Adipose tissue (tissue), 3 donors: ENCODE measurements around the gene IL11. TPM values are rescaled to one million over a fixed set of nuclear protein-coding genes. Genes with fewer than 3 reads are reported as not detected.
"Not testable (repeated sequence)": the region's sequence is repeated elsewhere in the genome, so short reads cannot be mapped to it uniquely, and the experiment has no call there.

Source experiments
- H3K27ac ChIP-seq: one replicate; pipeline ENCODE4 v1.5.1; 2013; ENCODE audit warnings: low read depth, low read length
- WGBS, 3 donors: extraction: QIAGEN DNeasy Blood & Tissue Kit; methylation state at CpG; one replicate each; pipeline ENCODE4 v1.1.7; 2013; 5-methylcytosine and 5-hydroxymethylcytosine counted together
- polyA plus RNA-seq, 3 donors: library from polyadenylated mRNA; stranded (reverse); fragments of 200-250 nt; gene quantifications; one replicate each; pipeline ENCODE4 v1.2.3, GENCODE V29; 2013
- donor health status: healthy with polysubstance abuse.
- donor health status: Bipolar disorder and iron deficiency.
- donor health status: healthy.

The IL11 gene
- 1 to 10 TPM in 1 of 3 donors, under 1 TPM in 1, not detected in 1; 0.28 to 1.7 TPM for polyA plus RNA-seq

- H3K27ac ChIP-seq: no peak within 1 kb of the TSS
- 4 to 9% (median 8%) methylated on average over 32 of the region's 32 CpGs for WGBS, 3 donors
Observed at GRCh38 chr19:55370305-55370988, at the start of gene IL11. TSS of gene IL11 (minus strand) at chr19:55370463. CDS start at chr19:55370310, 153 bp downstream.

DNA sequence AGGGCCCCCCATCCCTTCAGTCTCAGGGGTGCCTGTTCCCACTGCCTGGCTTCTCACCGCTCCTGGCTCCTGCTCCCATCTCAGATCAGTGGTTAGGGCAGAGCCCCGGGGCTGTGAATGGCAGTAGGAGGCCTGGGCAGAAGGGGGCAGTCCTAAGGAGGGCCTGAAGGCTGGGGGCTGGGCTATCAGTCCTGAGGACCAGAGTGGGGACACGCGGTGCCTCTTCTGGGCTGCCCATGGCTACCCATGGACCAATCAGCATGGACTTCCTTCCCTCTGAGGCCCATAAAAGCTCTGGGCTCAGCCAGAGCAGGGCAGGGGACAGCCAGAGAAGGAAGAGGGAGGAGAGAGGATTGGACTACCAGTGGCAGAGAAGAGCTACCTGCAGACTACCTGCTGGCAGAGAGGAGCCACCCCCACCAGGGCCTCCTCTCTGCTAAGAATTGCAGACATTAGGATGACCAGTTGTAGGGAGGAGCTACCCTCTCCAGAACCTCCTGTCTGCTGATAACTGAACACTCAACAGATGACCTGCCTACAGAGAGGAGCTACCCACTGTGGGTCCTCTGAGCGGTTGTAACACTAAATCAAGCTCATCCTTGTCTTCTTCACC is 49.5 kb upstream of the IL11 start:
- WGBS, 3 donors: 65 to 79% (median 71%) methylated on average over 5 of the region's 5 CpGs
- H3K27ac ChIP-seq: no peak overlapping the region

DNA sequence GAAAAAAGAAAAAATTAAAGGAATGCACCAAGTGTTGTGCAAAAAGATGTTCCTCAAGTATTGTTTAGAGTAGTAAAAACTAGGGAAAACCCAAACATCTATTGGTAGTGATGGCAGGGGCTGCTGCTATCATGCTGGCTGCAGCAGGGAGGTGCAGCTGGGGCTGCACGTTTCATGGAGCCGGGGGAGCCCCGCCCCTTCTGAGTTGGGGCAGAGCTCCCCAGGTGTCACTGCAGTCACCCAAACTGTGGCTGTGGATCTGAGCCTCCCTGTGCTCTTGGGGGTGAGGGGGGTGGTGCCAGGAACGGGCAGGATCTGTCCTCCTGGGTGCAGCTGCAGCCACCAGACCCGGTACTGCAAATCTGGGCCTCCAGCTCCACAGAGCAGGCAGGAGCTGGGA is 48.8 kb upstream of the IL11 start:
- 49 to 68% (median 66%) methylated on average over 5 of the region's 5 CpGs for WGBS, 3 donors
- no peak overlapping the region for H3K27ac ChIP-seq

DNA sequence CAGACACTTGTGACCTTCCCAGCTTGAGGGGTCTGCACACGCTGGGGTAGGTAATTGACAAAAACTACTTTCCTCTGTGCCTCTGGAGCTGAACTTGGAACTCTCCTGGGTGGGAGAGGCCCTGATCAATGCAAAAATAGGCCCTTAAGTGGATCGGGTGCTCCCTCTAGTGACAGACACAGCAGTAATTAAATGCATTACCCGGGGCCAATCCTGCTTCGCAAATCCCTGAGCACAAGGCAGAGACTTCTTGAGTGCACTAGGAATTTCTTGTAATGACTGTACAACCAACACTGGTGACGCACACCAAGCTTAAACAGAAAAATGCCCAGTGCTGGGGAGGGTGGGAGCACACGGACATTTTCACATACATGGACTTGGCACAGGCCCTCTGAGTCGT is 47.9 kb upstream of the IL11 start:
- no peak overlapping the region for H3K27ac ChIP-seq
- WGBS, 3 donors: 7 to 21% (median 16%) methylated on average over 7 of the region's 7 CpGs

DNA sequence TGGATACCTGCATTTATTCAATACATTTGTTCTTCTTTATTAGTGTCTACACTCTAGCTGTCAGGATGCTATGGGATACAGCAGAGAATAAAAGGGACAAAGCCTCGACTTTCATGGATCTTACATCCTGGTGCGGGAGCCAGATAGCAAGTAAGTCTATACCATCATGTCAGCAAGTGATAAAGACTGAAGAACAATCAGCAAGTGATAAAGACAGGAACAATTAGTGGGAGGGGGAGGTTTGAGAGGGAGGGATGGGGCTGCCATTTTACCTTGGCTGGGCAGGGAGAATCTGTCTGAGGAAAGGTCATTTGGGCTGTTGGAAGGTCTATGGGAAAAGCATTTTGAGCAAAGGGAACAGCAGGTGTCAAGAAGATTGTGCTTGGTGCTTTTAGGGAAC is 39.9 kb upstream of the IL11 start:
- 94 to 98% (median 95%) methylated on average over 2 of the region's 2 CpGs for WGBS, 3 donors
- no peak overlapping the region for H3K27ac ChIP-seq

- 89 to 98% (median 98%) methylated on average over 8 of the region's 8 CpGs for WGBS, 3 donors
- not testable (repeated sequence) for H3K27ac ChIP-seq
Observed at GRCh38 chr19:55409179-55409578, 38.9 kb upstream of the IL11 start.

DNA sequence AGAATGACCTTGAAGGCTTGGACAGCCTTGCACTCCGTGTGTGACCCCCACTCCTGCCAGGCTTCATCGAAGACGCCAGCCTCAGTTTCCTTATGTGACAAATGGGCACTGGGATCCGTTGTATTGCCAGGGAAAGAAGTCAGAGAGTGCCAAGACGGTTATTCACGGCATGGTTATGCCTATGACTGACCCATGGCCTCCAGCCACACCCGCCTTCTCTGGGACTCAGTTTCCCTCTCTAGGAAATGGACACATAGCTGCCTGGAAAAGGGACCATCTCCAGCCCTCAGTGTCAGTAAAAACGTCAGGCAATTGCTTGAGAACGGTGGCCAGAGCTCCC is 38.2 kb upstream of the IL11 start:
- H3K27ac ChIP-seq: peak overlapping the region; percentile 82
- 54 to 71% (median 62%) methylated on average over 9 of the region's 9 CpGs for whole genome bisulfite sequencing, 3 donors

- WGBS, 3 donors: 0 to 1% (median 1%) methylated on average over 67 to 72 of the region's 72 CpGs
- peak overlapping the region; percentile 97 for H3K27ac ChIP-seq
Observed at GRCh38 chr19:55407800-55408532, 37.7 kb upstream of the IL11 start.

DNA sequence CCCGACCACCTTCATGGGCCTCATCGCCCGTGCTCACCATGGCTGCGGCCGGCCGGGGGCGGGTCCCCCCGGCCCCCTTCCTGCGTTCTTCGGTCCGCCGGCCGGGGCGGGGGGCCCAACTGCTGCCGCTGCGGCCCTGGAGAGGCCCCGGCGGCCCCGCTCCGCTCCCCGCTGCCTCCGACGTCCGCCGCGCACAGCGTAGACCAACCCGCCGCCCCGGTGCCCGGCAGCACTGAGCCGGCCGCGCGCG is 37.2 kb upstream of the IL11 start, which contains the start of gene UBE2S:
UBE2S (minus strand) TSS at position 239 of the 250 bp plus-strand sequence; CDS start at position 40, 199 bp downstream.
- WGBS, 3 donors: 0 to 2% (median 1%) methylated on average over 29 to 36 of the region's 36 CpGs
- peak within 1 kb of the TSS; percentile 97 for H3K27ac ChIP-seq

GRCh38 chr19:55406826-55407549 is 36.7 kb upstream of the IL11 start:
- WGBS, 3 donors: 9 to 19% (median 16%) methylated on average over 28 to 35 of the region's 35 CpGs

GRCh38 chr19:55406091-55406825 is 36.0 kb upstream of the IL11 start:
- 77 to 87% (median 78%) methylated on average over 14 of the region's 14 CpGs for WGBS, 3 donors
- H3K27ac ChIP-seq: no peak overlapping the region

More at GRCh38 chr19:55406826-55407549, 36.7 kb upstream of the IL11 start:
- peak overlapping the region; percentile 20 for H3K27ac ChIP-seq

- WGBS, 3 donors: 86 to 93% (median 86%) methylated on average over 5 of the region's 5 CpGs
Observed at GRCh38 chr19:55405638-55406037, 35.4 kb upstream of the IL11 start.

GRCh38 chr19:55402509-55402908 is 32.2 kb upstream of the IL11 start:
- 75 to 89% (median 83%) methylated on average over 2 of the region's 2 CpGs for WGBS, 3 donors
- no peak overlapping the region for H3K27ac ChIP-seq

More at GRCh38 chr19:55405638-55406037, 35.4 kb upstream of the IL11 start:
- no peak overlapping the region for H3K27ac ChIP-seq

- 90 to 95% (median 93%) methylated on average over 9 to 21 of the region's 28 CpGs for WGBS, 3 donors
Observed at GRCh38 chr19:55401390-55401789, 31.1 kb upstream of the IL11 start.

GRCh38 chr19:55400281-55401087 is 30.2 kb upstream of the IL11 start:
- H3K27ac ChIP-seq: no peak overlapping the region
- WGBS, 3 donors: 85 to 88% (median 86%) methylated on average over 14 of the region's 14 CpGs

More at GRCh38 chr19:55401390-55401789, 31.1 kb upstream of the IL11 start:
- H3K27ac ChIP-seq: not testable (repeated sequence)

DNA sequence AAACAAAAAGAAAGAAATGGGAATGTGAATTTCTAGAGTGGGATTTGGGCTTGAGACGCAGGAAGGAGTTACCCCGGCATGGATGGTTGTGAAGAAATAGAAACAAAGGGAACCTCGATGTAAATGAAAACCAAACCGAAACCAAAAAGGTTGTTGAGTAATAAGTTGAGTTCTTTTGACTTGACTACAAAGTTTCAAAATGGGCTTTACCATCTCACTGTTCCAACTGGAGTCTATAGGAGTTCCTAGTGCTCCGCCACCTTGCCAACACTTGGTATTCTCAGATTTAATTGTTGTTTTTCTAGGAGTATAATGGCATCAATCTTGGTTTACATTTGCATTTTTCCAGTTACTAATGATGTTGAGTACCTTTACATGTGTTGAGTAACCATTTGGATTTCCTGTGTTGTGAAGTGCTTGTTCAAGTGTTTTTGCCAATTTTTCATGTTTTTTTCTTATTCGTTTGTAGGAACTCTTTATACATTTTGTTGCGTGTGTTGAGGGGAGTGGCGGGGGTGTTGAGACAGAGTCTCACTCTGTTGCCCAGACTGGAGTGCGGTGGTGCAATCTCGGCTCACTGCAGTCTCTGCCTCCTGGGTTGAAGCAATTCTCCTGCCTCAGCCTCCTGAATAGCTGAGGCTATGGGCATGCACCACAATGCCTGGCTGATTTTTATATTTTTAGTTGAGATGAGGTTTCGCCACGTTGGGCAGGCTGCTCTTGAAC is 28.1 kb upstream of the IL11 start:
- WGBS, 3 donors: 63 to 95% (median 64%) methylated on average over 12 of the region's 12 CpGs

More for the DNA sequence above, 28.1 kb upstream of the IL11 start:
- H3K27ac ChIP-seq: no peak overlapping the region
